Activated CD4-positive, alpha-beta T cell treated with anti-CD3 and anti-CD28 coated beads, Interleukin-2, amount 50 U/mL, for 24 hours (primary cell): Measurements from ENCODE around the gene TMEM233.

Experiments used
- DNase-seq, 2 donors: peaks; one replicate each; pipeline ENCODE4 v3.0.0-alpha.2; 2020; ENCODE audit warnings: low read depth in 1 of 2, low spot score in 1 of 2

The TMEM233 gene

DNA sequence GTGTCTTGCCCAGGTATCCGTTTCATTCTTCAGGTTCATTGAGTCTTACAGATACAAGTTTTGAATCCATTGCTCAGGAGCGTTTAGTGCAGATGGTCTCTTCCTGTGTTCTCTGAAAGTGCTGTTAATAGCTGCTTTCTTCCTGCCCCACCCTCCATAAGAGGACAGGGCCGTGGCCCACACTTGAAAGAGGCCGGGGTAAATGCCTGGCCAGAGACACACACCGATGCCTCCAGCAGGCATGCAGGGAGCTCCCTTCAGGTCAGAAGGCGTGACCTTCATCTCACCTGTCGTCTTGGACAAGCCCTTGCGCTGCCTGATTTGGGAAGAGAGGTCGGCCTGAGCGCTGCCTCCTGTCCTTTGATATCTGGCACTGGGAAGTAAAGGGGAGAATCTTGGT, 85.9 kb downstream of the TMEM233 start:
- DNase-seq, result no peak

DNA sequence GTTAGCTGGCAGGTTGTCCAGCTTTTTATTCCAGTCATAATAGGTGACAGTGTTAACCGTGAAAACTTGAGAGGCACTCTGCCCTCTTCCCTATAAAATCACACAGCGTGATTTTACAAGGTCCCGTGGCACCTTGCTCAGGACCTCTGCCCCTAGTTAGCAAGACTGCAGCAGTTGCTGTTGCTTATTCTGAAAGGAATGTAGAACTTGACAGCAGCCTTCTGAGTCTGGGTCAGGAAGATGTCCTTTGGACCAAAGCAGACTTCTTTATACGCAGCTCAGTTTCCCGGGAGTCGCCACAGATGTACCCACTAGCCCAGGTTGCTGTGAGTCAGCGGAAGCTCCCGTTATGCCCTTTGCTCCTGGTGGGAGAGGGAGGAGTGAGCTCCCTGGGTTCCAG, 87.5 kb downstream of the TMEM233 start:
- DNase-seq, result no peak

DNA sequence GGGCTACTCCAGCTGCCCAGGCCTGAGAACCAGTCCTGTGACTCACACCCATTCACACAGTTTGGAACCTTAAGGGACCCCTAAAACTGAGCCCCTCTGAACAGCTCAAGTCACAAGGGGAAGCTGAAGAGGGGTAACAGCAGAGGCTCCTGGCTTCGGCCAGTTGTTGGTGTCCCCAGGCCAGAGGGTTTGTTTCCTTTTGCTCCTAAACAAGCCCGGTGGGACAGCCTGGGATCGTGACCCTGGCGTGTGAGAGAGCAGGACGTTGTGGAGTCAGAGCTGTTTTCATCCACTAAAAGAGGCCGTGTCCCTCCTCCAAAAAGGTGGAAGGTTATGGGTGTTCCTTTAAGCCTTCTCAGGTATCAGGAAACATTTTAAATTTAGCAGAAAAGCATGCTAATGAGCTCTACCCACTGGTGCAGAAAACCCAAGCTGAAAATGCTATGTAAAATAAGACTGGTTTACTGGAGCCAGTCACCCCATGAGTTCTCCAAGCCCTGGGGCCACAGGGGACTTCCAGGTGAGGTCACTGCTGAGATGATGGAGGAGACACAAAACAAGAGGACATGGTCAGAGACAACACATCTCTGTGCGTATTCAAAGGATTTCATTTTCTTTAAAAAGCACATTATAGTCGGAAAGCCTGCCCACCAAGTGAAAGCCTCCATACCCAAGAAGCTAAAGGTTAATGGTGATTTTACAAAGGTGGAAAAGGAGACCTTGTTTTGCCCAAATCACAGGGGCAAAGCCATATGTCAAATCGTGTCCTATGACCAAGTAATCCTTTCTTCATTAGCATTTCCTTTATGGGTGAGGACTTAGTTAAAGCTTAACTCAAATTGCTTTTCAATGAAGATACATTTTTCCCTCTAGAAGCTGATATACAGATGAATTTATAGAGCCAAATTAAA, 88.4 kb downstream of the TMEM233 start:
- no peak for DNase-seq

DNA sequence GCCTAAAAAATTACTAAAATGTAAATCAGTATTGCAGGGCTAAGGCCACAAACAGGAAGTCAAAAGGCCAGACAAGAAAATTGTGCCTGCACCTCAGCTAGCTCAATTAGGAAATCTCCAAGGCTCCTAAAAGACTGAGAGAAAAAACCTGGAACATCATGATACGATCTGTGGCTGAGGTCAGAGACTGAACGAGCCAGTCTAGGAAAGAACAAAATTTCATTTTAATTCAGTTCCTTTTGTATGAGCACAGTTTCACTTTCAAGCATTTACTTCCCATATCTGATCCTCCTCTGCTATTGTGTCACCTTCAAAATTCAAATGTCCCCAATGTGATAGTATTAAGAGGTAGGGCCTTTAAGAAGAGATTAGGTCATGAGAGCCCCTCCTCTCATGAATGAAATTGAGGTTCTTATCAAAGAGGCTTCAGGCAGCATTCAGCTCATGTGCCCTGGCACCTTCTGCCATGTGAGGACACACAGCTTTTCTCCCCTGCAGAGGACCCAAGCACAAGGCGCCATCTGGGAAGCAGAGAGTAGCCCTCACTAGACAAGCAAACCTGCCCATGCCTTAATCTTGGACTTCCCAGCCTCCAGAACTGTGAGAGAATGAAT, 89.2 kb downstream of the TMEM233 start:
- DNase-seq, result no peak

DNA sequence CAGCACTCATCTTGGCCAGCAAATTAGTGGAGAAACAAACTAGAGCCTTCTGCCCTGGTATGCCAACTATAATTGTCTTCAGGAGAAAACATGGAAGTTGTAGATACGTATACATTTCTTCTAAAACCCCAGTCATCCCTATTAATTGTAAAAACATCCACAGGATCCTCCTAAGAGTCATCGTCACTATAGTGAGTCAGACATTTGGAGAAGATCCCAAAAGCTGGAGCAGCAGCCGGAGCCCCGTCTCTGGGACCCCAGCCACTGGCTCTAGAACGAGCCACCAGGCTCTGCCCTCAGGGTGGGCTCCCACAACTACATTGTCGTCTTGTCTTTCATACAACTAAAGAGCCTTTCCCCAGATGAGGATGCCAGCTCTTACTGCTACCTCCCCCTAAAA, 89.8 kb downstream of the TMEM233 start:
- no peak for DNase-seq

DNA sequence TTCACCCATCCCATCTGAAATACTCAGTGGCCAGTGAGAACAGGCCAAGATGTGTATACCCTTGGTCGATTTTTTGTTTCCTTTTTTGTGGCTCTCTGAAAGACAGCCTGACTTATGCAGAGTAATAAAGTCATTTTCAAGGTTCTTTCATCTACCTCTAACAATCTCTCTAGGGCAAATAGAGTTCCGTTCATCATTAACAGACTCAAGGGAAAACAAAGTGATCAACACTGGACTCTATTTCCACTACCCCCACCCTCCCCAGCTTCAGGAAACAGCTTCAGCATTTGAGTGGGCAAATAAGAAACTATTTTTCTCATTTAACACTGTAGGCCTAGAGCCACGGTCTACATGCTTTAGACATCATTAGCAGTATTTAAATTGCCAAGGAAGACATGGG, 90.2 kb downstream of the TMEM233 start:
- no peak for DNase-seq

DNA sequence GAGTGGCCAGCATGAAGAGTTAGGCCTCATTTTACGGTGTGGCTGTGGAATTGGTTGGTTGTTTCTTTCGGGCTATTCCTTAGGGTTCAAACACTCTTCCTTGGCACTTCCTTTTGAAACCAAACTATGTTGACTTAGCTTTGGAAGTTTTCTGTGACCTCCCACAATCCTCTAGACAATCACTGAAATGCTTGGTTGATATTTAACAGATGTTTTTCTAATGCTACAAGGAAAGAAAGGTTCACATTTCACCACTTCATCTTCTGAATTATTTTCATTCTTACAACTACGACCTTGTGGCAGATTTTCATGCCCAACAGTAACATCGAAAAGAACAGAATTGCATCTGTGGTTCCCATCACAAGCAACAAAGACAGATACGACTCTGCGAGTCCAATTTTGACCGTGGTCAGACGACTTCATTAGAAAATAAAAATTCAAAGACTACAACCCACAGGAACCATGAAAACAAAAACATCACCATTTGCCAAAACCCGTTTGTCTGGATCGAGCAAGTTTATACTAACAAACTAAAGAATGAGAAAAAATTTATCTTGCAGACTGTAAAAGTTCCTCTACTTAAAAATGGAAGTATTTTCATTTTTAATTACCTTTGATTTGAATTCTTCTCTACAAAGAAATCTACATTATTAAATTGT, 91.3 kb downstream of the TMEM233 start:
- no peak for DNase-seq

DNA sequence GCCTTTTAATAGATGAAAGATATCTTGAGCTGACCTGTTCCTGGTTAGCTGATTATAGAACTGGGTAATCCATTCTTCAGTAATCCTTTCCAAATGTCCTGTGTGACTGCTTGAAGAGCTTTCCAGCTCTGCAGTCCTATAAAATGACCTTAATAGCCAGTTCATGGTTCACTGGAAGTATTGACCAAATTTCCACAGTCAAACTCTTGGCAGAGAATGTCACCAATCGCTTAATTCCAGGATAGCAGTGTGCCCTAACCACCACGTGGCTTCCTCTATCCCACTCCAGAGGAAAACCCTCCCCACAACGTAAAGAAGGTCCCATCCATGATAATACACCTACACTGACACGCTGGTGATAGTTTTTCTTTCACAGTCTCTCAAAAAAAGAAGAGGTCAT, 91.8 kb downstream of the TMEM233 start:
- DNase-seq, result no peak

DNA sequence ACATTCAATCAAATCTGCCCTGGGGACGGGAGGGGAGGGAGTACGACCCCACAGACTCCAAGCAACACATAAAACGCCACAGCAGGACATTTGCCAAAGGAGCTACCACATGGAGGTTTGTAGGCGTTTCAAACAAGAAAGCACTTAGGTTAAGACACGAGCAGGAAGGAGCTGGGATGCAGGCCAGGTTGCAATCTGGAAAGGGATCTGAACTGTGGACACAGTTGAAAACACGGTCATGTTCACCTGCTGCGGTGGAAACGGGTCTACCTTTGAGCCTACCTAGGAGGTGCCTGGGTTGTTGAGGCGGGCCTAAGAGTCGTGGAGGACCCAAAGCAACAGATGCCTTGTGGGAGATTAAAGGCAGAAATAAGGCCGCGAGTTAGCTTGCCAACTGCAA, 92.8 kb downstream of the TMEM233 start:
- no peak for DNase-seq

DNA sequence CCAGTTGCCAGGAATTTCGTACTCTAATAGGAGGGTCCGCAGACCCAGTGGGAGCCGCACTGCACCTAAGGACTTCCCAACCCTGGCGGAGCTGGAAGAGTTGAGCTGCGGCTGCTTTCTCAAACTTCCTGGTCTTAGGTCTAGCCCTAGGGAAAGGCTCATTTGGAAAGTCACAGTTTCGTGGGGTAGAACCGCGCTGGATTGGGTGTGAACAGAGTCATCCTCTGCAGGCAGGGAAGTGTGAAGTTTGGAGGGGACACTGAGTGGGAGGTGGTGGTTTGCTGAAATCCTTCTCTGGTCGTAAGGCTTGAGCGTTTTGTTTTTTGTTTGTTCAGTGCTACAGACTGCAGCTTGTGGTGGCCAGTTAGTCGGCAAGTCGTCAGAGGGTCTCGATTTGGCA, 93.2 kb downstream of the TMEM233 start:
- DNase-seq, result no peak

DNA sequence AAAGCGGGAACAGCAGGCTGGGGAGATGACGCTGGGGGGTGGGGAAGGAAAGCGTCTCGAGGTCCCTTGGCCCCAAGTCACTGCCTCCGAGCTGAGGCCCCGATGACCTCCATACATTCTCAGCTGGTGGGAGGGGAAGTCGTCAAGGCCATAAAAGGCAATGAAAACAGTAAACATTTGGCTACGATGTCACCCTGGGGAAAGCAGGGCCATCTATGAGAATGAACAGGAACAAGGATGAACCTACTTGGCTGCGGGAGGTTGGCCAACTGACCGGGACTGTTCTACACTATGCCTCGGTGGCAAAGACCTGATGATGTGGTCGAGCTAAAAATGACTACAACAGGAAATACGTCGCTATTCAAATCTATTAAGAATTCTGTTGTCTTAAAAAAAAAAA, 93.8 kb downstream of the TMEM233 start:
- DNase-seq, result no peak

DNA sequence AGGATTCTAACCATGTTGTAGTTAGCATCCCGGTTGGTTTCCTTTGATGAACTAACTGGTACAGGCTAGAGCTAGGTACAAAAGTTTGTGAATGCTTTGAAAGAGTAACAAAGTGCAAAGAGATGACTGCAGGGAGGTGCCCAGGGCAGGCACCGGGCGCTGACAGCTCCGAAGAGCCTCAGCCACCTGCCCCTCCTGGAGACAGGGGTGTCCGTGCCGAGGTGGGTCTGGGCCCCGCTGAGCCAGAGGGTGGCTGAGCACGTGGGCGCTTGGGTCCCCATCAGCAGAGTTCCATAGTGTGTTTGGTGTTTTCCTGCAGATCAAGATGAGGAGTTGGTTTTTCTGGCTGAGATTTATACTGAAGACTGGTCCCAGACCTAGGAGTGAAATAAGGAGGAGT, 94.3 kb downstream of the TMEM233 start:
- DNase-seq, result no peak

DNA sequence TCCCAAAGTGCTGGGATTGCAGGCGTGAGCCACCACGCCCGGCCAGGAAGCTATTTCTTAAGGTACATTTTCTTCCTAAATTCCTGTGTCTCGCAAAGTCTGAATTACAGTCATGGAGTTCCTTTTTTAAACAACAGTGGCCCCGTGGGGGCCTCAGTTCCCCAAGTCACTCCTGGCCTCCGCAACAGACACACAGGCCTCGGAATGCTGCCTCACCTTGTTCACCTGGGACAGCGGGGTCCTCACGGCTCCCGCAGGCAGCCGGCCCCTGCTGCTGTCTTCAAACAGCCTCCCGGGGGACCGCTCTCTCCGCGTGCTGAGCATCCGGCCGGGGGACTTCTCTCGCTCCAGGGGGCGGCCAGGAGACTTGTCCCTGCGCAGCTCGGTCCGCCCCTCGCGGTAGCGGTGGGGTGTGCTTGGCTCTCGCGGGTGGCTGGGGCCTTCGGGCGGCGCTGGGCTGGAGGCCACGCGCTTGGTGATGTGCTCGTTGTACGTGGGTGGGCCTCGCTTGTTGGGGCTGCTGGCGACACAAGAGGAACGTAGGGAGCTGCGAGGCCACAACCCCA, 96.4 kb downstream of the TMEM233 start:
- no peak for DNase-seq

DNA sequence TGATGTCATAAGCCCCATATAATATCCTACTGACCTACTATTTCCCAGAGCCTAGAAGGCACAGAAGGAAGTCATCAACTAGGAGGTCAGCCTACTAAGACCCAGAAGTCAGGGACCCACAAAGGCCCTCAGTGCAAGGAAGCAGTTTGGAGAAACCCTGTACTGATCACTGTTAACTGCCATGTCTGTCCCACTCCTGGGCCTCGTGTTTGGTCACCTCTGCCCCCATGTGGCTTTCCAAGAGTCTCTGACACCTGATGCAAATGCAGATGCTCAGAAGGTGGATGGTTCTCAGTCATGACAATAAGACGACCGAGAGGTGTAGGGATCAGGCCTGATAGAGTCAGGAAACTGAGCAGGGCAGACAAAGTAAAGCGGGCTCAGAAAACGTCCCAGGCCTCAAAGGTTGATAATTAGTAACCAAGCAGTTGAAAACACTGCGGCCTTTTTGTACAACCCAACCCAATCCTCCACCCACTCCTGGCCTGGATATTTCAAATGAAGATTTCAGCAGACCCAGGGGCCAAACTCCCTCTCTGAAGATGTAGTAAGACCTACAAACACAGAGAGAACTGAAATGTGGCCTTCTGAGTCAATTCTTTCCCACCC, 97.7 kb downstream of the TMEM233 start:
- no peak for DNase-seq

DNA sequence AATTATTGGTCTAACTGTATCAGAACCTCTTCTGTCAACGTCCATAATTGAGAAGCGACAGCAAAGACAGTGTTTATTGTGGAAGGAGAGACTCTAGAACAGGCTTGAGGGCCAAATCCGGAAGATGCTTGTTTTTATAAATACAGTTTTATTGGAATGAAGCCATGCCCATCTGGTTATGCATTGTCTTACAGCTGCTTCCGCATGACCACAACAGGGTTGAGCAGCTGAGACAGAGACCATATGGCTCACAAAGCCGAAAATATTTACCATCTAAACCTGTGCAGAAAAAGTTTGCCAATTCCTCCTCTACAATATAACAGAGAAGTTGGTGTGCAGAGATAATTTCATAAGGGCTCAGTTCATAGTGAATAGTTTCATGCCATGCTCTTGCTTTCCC, 98.8 kb downstream of the TMEM233 start:
- DNase-seq, result no peak
